Testis (tissue), 2 donors: ENCODE results near the gene COL11A1.

Source experiments
- CTCF ChIP-seq, 3 experiments: fragments of 450-650 bp in 2 of 3; fragments of 200-600 bp in 1 of 3; sonication (generic) in 1 of 3; IDR thresholded peaks; one replicate each; pipeline ENCODE4 v1.5.1; 2016 to 2019; ENCODE audit warnings: antibody characterized with exemption in 3 of 3, mild to moderate bottlenecking in 2 of 3, moderate library complexity in 1 of 3
- POLR2A ChIP-seq: fragments of 450-650 bp; IDR thresholded peaks from one replicate; pipeline ENCODE4 v1.6.1; 2017; ENCODE audit warnings: antibody characterized with exemption, mild to moderate bottlenecking, moderate library complexity

GRCh38 chr1:103025858-103026409 lies 82.4 kb downstream of the COL11A1 start:
- TF ChIP-seq POLR2A (no peak), CTCF (IDR thresholded peaks at IDR 0.05) (no peak)
